Measurements from ENCODE around the gene GMCL2. TPM values are rescaled to one million over a fixed set of nuclear protein-coding genes. Genes with fewer than 3 reads are reported as not detected.
A peak's percentile ranks its signal among the peaks of the same experiment; 100 is the strongest.

The GMCL2 gene
- total and polyA plus RNA-seq, 2 experiments from 2014 or later: not detected

GRCh38 chr5:178196986-178197385 lies 9.8 kb upstream of the GMCL2 start:
- Histone ChIP-seq H2AFZ (no peak overlapping the region), H3K9me3 (ENCODE audit: low read depth) (no peaks in the 10 kb centered on the region), H3K36me3 (replicated peaks; ENCODE audit: insufficient read depth, low read depth) (no peaks in the 10 kb centered on the region), H3K4me2 (no peak overlapping the region), H3K4me1 (ENCODE audit: insufficient read depth) (no peaks in the 10 kb centered on the region), H4K20me1 (ENCODE audit: insufficient read depth, poor library complexity, severe bottlenecking) (no peaks in the 10 kb centered on the region), H3K79me2 (no peaks in the 10 kb centered on the region), H3K27ac (no peak overlapping the region), H3K9me2 (replicated peaks; ENCODE audit: insufficient read depth) (no peaks in the 10 kb centered on the region), H3K4me3 (no peak overlapping the region), H3K27me3 (no peaks in the 10 kb centered on the region)
- WGBS (ENCODE audit: low lambda C conversion rate, missing lambda C conversion rate): 84% methylated on average over 8 of the region's 8 CpGs
- TF ChIP-seq CTCF (IDR thresholded peaks at IDR 0.05; ENCODE audit: poor library complexity): peak; percentile 28
- no peak for TF ChIP-seq EZH2 (IDR thresholded peaks at IDR 0.05; ENCODE audit: borderline replicate concordance)
- no peak for DNase-seq (ENCODE audit: low spot score)

GRCh38 chr5:178196281-178196812 lies 9.2 kb upstream of the GMCL2 start:
- H3K36me3 ChIP-seq (replicated peaks; ENCODE audit: insufficient read depth, low read depth): no peaks in the 10 kb centered on the region

GRCh38 chr5:178194026-178194425 lies 6.9 kb upstream of the GMCL2 start:
- Histone ChIP-seq H3K4me2 (no peak overlapping the region), H3K4me1 (ENCODE audit: insufficient read depth) (no peaks in the 10 kb centered on the region), H2AFZ (no peak overlapping the region), H3K9me3 (ENCODE audit: low read depth) (no peaks in the 10 kb centered on the region), H3K27ac (no peak overlapping the region), H3K9me2 (replicated peaks; ENCODE audit: insufficient read depth) (no peaks in the 10 kb centered on the region), H3K79me2 (no peaks in the 10 kb centered on the region), H3K36me3 (replicated peaks; ENCODE audit: insufficient read depth, low read depth) (no peaks in the 10 kb centered on the region), H3K4me3 (no peak overlapping the region), H3K27me3 (no peaks in the 10 kb centered on the region), H4K20me1 (ENCODE audit: insufficient read depth, poor library complexity, severe bottlenecking) (no peaks in the 10 kb centered on the region)
- TF ChIP-seq EZH2phosphoT487 (IDR thresholded peaks at IDR 0.05; ENCODE audit: low read depth, severe bottlenecking, unreplicated experiment): no peak
- no peak for TF ChIP-seq CTCF (IDR thresholded peaks at IDR 0.05; ENCODE audit: poor library complexity)
- TF ChIP-seq EZH2 (IDR thresholded peaks at IDR 0.05; ENCODE audit: borderline replicate concordance): no peak
- WGBS (ENCODE audit: low lambda C conversion rate, missing lambda C conversion rate): 58% methylated on average over 7 of the region's 7 CpGs
- no peak for DNase-seq (ENCODE audit: low spot score)

More at GRCh38 chr5:178196281-178196812, 9.2 kb upstream of the GMCL2 start:
- no peaks in the 10 kb centered on the region for H3K4me1 ChIP-seq (ENCODE audit: insufficient read depth)
- no peak for TF ChIP-seq EZH2 (IDR thresholded peaks at IDR 0.05; ENCODE audit: borderline replicate concordance)
- no peak for TF ChIP-seq EZH2phosphoT487 (IDR thresholded peaks at IDR 0.05; ENCODE audit: low read depth, severe bottlenecking, unreplicated experiment)
- no peak for TF ChIP-seq CTCF (IDR thresholded peaks at IDR 0.05; ENCODE audit: poor library complexity)
- no peak overlapping the region for H2AFZ ChIP-seq
- H3K79me2 ChIP-seq: no peaks in the 10 kb centered on the region
- H4K20me1 ChIP-seq (ENCODE audit: insufficient read depth, poor library complexity, severe bottlenecking): no peaks in the 10 kb centered on the region
- 78% methylated on average over 7 of the region's 7 CpGs for WGBS (ENCODE audit: low lambda C conversion rate, missing lambda C conversion rate)
- no peak for DNase-seq (ENCODE audit: low spot score)
- no peak overlapping the region for H3K4me3 ChIP-seq
- H3K9me2 ChIP-seq (replicated peaks; ENCODE audit: insufficient read depth): no peaks in the 10 kb centered on the region
- no peak overlapping the region for H3K4me2 ChIP-seq
- no peak overlapping the region for H3K27ac ChIP-seq
- H3K9me3 ChIP-seq (ENCODE audit: low read depth): no peaks in the 10 kb centered on the region
- H3K27me3 ChIP-seq: no peaks in the 10 kb centered on the region
